Measurements from ENCODE around the gene CASP9.
"Not testable (repeated sequence)": the region's sequence is repeated elsewhere in the genome, so short reads cannot be mapped to it uniquely, and the experiment has no call there.

CASP9 gene

DNA sequence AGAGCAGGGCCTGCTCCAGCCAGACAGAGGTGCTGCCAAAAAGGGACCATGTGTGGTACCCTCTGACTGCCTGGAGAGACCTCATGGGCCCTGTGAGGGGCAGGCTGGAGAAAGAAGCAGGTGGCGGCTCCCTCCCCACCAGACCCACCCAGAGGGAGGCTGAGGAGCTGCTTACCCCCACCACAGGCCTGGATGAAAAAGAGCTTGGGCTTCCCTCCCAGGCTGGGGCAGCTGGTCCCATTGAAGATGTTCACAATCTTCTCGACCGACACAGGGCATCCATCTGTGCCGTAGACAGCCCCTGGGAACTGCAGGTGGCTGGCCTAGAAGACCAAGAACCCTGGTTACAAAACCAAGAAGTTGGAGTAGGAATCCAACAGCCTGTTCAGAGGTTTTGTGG lies 19.6 kb downstream of the CASP9 start:
- CTCF ChIA-PET, result interaction anchor here (1.0 kb wide), 1 partner anchor 375 kb away, joined by 3 read pairs; no protein-coding TSS in a partner anchor
- no peak for TF ChIP-seq CTCF (conservative IDR thresholded peaks at IDR 0.05; ENCODE audit: low read depth)
- H3K27ac ChIP-seq, result no peak overlapping the region
- no peak for DNase-seq (ENCODE audit: low spot score)
- POLR2A ChIA-PET (ENCODE audit: low non-redundant PET), result no interaction called here

GRCh38 chr1:15501208-15502032 lies 22.6 kb downstream of the CASP9 start:
- POLR2A ChIA-PET (ENCODE audit: low non-redundant PET), result no interaction called here
- peak; percentile 70 for TF ChIP-seq CTCF (conservative IDR thresholded peaks at IDR 0.05; ENCODE audit: low read depth)
- peak; percentile 68 for DNase-seq (ENCODE audit: low spot score)
- no peak overlapping the region for H3K27ac ChIP-seq
- CTCF ChIA-PET, result interaction anchor here (0.5 to 1.3 kb wide), 5 partner anchors 13 to 178 kb away, joined by 3 to 5 read pairs (median 3); no protein-coding TSS in a partner anchor

DNA sequence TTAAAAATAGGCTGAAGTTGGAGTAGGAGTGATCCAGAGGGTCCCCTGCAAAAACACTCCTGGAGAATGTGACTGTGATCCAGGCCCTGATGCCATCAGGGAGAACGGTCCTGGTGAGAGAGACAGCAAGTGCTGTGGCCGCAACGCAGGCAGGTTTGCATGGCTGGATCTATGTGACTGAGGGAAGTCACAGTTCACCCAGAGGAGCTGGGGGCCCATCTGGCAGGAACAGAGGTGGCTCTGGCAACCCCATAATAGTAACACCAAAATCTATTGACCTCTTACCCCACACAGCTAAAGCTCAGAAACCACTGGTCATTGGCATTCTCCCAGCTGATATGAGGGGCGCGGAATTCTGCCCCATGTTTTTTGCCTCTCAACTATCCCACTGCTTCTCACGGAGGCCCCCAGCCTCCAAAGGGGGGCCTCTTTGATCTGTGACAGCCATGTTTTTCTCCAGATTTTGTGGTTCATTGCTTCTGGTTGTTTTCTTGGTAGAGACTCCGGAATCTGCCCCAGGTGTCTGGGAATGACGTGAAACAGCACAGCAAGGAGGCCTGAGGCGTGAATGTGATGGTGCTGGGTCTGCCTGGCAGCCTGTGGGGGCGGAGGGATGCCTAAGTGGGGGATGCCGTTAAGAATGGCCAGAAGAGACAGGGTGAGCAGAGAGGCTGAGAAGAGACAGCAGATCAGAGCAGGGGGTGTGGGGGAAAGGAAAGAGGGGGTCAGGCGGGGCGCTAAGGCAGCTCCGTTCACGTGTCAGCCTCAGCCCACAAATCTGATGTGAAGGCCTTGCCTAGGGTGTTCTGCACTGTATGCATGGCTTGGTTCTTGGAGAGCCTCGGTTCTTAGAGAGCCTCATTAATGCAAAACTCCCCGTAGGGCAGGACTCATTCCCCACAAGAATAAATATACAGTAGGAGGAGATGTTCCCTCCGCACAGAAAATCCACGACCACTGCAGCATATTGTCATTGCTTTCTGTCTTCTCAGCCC lies 23.5 kb downstream of the CASP9 start:
- H3K27ac ChIP-seq, result no peak overlapping the region
- ChIA-PET CTCF (interaction anchor here (0.5 to 1.3 kb wide), 6 partner anchors 13 to 177 kb away, joined by 3 to 5 read pairs (median 4); no protein-coding TSS in a partner anchor), POLR2A (ENCODE audit: low non-redundant PET) (no interaction called here)
- DNase-seq (ENCODE audit: low spot score), result no peak
- TF ChIP-seq CTCF (conservative IDR thresholded peaks at IDR 0.05; ENCODE audit: low read depth), result no peak

DNA sequence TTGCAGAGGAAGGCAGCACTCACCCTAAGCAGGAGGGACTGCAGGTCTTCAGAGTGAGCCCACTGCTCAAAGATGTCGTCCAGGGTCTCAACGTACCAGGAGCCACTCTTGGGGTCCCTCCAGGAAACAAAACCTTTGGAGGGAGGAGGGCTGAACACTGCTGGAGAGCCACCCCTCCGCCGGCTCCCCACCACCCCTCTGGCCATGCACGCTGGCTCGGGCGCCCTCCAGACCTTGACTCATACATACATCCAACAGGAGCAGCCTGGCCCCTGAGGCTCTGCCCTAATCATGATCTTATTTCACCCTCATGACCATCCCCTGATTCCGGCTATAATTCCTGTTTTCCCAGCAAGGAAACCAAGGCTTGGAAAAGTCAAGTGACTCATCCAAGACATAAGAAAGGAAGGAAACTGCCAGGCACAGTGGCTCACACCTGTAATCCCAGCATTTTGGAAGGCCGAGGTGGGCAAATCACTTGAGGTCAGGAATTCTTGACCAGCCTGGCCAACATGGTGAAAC lies 30.1 kb downstream of the CASP9 start:
- no peak for TF ChIP-seq CTCF (conservative IDR thresholded peaks at IDR 0.05; ENCODE audit: low read depth)
- DNase-seq (ENCODE audit: low spot score), result no peak
- CTCF ChIA-PET, result no interaction called here
- H3K27ac ChIP-seq, result no peak overlapping the region
- POLR2A ChIA-PET (ENCODE audit: low non-redundant PET), result interaction anchor here (0.7 kb wide), 1 partner anchor 21 kb away, joined by 5 read pairs; no protein-coding TSS in a partner anchor

- POLR2A ChIA-PET (ENCODE audit: low non-redundant PET), result no interaction called here
- no peak for TF ChIP-seq CTCF (conservative IDR thresholded peaks at IDR 0.05; ENCODE audit: low read depth)
- DNase-seq (ENCODE audit: low spot score), result no peak
- no peak overlapping the region for H3K27ac ChIP-seq
- CTCF ChIA-PET, result interaction anchor here (1.6 kb wide), 1 partner anchor 21 kb away, joined by 3 read pairs; no protein-coding TSS in a partner anchor
Measured at GRCh38 chr1:15492596-15492995, 31.4 kb downstream of the CASP9 start.

- POLR2A ChIA-PET (ENCODE audit: low non-redundant PET); H3K27ac ChIP-seq; DNase-seq (ENCODE audit: low spot score): not testable (repeated sequence)
- CTCF ChIA-PET, result interaction anchor here (0.6 to 1.6 kb wide), 3 partner anchors 19 to 463 kb away, joined by 3 read pairs; no protein-coding TSS in a partner anchor
Measured at GRCh38 chr1:15491010-15491409, 33.0 kb downstream of the CASP9 start.
